K562 (cell line): ENCODE data around the gene CCM2. TPM values are rescaled to one million over a fixed set of nuclear protein-coding genes. Genes with fewer than 3 reads are reported as not detected.

Experiments
- ADNP ChIP-seq: fragments of 200-800 bp; sonication (Bioruptor generic); IDR thresholded peaks from 2 replicates; pipeline ENCODE4 v1.6.1; 2016; ENCODE audit warnings: missing genetic modification characterization, missing compliant biosample characterization
- ATF7 ChIP-seq: fragments of 450-650 bp; IDR thresholded peaks from 2 replicates; pipeline ENCODE4 v1.7.1; 2014; ENCODE audit warnings: mild to moderate bottlenecking, moderate library complexity
- BACH1 ChIP-seq: fragments of 200-800 bp; sonication (Bioruptor generic); IDR thresholded peaks from 2 replicates; pipeline ENCODE4 v1.6.1; 2016; ENCODE audit warnings: missing genetic modification characterization, missing compliant biosample characterization
- BHLHE40 ChIP-seq: IDR thresholded peaks from 2 replicates; pipeline ENCODE4 v1.6.1; 2011; ENCODE audit warnings: low read length, improper control_type of control experiment
- CBFB ChIP-seq: sonication (generic); formaldehyde crosslinking; IDR thresholded peaks from 2 replicates; pipeline ENCODE4 v1.4.0; 2020; ENCODE audit warnings: mild to moderate bottlenecking, missing genetic modification reagents
- HLTF ChIP-seq: fragments of 450-650 bp; IDR thresholded peaks from 2 replicates; pipeline ENCODE4 v1.6.1; 2016
- KDM2B ChIP-seq: fragments of 250-450 bp; sonication (Bioruptor Pico); IDR thresholded peaks from 2 replicates; pipeline ENCODE4 v1.8.0; 2021; ENCODE audit warnings: mild to moderate bottlenecking, moderate library complexity
- KLF1 ChIP-seq: fragments of 450-650 bp; IDR thresholded peaks from 2 replicates; pipeline ENCODE4 v1.6.1; 2016; ENCODE audit warnings: missing genetic modification characterization, missing compliant biosample characterization
- LCOR ChIP-seq: sonication (generic); formaldehyde crosslinking; IDR thresholded peaks from 2 replicates; pipeline ENCODE4 v1.8.0; 2022; ENCODE audit warnings: mild to moderate bottlenecking, missing genetic modification reagents
- MIER1 ChIP-seq: fragments of 450-650 bp; IDR thresholded peaks from 2 replicates; pipeline ENCODE4 v1.6.1; 2016; ENCODE audit warnings: antibody characterized with exemption, mild to moderate bottlenecking, low read depth
- NUFIP1 ChIP-seq: fragments of 450-650 bp; IDR thresholded peaks from 2 replicates; pipeline ENCODE4 v1.6.1; 2018; ENCODE audit not compliant: partially characterized antibody
- RAD21 ChIP-seq, 2 experiments: fragments of 250-450 bp in 1 of 2; fragments of 450-650 bp in 1 of 2; sonication (Bioruptor Pico) in 1 of 2; formaldehyde crosslinking in 1 of 2; IDR thresholded peaks in 1 of 2; conservative IDR thresholded peaks in 1 of 2; 2 replicates each; pipeline versions ENCODE4 v1.4.0 to v1.8.0; 2020 to 2022; ENCODE audit warnings: mild to moderate bottlenecking in 2 of 2, moderate library complexity in 1 of 2
- ZNF134 ChIP-seq: fragments of 250-450 bp; sonication (Bioruptor Pico); conservative IDR thresholded peaks from 2 replicates; pipeline ENCODE4 v1.4.0; 2020
- polyA plus RNA-seq, 8 experiments: library from polyadenylated mRNA; depleted of rRNA in 4 of 8; stranded (reverse) in 5 of 8; unstranded in 3 of 8; fragments of >200 nt; fragmentation: Nextera tagmentation in 2 of 8; fragmentation: Illumina TruSeq in 1 of 8; extraction: Ambion mirVana in 2 of 8; extraction: Trizol in 1 of 8; gene quantifications; 2 replicates each; pipeline versions ENCODE4 v1.2.1 to v1.2.3, GENCODE V29; 2011 to 2014; ENCODE audit warnings: inconsistent platforms in 1 of 8, missing spikeins in 1 of 8
- total RNA-seq, 7 experiments: library from RNA; depleted of rRNA in 6 of 7; stranded (reverse); fragments of >200 nt in 6 of 7; fragmentation: Illumina TruSeq in 2 of 7; extraction: Trizol in 2 of 7; gene quantifications; 2 replicates each; pipeline versions ENCODE4 v1.2.1 to v1.2.3, GENCODE V29; 2011 to 2021; ENCODE audit warnings: low replicate concordance in 1 of 7
- TF ChIP-seq, protein P1 (sequence below): fragments of 450-650 bp; IDR thresholded peaks from 2 replicates; pipeline ENCODE4 v1.6.1; 2014; ENCODE audit warnings: low read depth, mild to moderate bottlenecking, moderate library complexity, borderline replicate concordance
- TF ChIP-seq, protein P2 (sequence below), 2 experiments: fragments of 450-650 bp; formaldehyde crosslinking in 1 of 2; IDR thresholded peaks; 2 replicates each; pipeline versions ENCODE4 v1.4.0 to v1.6.1; 2014 to 2020; ENCODE audit warnings: mild to moderate bottlenecking in 2 of 2, borderline replicate concordance in 1 of 2, low read depth in 1 of 2
- TF ChIP-seq, protein P3 (sequence below): sonication (generic); formaldehyde crosslinking; IDR thresholded peaks from 2 replicates; pipeline ENCODE4 v1.8.0; 2022; ENCODE audit warnings: mild to moderate bottlenecking, missing genetic modification reagents
- TF ChIP-seq, protein P4 (sequence below): fragments of 250-450 bp; sonication (Bioruptor Pico); IDR thresholded peaks from 2 replicates; pipeline ENCODE4 v1.8.0; 2022; ENCODE audit warnings: moderate library complexity, mild to moderate bottlenecking, inconsistent platforms

Gene CCM2
- total and polyA plus RNA-seq, 9 of the 15 experiments (the other 6 are each of a cell fraction or from before 2014, with no cell fraction given) = 0.41 to 38.6 (median 25.9) TPM

DNA sequence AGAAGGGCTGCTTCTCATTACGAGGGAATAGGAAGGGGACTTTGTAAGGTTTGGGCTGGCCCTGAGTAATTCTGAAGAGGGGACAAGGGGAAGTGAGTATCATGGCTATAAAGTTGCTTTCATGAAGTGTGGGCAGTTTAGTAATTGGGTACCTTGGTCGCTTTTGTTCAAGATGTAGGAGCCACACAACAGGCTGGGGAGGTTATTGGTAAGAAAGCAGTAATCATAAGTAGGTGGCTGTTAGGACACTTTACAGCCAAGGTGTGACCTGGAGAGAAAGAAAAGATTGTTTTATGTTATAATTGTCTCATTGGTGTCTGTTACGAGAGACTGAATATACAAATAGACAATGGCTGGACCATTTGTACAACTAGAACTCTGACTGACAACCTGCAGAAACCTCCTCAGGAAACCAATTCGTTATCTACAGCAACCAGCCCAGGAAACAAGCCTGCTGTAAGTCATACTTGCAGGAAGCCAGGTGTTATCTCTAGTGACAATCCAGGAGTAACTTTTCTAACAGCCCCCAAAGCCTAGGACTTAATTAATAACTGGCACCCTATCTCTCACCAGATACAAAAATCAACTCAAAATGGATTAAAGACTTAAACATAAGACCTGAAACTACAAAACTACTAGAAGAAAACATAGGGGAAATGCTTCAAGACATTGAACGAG lies 5.0 kb upstream of the CCM2 start (continued):
- TF ChIP-seq, protein P1, sequence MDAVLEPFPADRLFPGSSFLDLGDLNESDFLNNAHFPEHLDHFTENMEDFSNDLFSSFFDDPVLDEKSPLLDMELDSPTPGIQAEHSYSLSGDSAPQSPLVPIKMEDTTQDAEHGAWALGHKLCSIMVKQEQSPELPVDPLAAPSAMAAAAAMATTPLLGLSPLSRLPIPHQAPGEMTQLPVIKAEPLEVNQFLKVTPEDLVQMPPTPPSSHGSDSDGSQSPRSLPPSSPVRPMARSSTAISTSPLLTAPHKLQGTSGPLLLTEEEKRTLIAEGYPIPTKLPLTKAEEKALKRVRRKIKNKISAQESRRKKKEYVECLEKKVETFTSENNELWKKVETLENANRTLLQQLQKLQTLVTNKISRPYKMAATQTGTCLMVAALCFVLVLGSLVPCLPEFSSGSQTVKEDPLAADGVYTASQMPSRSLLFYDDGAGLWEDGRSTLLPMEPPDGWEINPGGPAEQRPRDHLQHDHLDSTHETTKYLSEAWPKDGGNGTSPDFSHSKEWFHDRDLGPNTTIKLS = peak; percentile 47; the same call in 1 of the 2 replicates
- peak; percentile 79; the same call in 1 of the 2 replicates for TF ChIP-seq LCOR
- no peak for TF ChIP-seq KLF1 (tag)
- TF ChIP-seq NUFIP1 = no peak
- TF ChIP-seq HLTF = no peak
- no peak for TF ChIP-seq BACH1 (tag)
- TF ChIP-seq, protein P2, sequence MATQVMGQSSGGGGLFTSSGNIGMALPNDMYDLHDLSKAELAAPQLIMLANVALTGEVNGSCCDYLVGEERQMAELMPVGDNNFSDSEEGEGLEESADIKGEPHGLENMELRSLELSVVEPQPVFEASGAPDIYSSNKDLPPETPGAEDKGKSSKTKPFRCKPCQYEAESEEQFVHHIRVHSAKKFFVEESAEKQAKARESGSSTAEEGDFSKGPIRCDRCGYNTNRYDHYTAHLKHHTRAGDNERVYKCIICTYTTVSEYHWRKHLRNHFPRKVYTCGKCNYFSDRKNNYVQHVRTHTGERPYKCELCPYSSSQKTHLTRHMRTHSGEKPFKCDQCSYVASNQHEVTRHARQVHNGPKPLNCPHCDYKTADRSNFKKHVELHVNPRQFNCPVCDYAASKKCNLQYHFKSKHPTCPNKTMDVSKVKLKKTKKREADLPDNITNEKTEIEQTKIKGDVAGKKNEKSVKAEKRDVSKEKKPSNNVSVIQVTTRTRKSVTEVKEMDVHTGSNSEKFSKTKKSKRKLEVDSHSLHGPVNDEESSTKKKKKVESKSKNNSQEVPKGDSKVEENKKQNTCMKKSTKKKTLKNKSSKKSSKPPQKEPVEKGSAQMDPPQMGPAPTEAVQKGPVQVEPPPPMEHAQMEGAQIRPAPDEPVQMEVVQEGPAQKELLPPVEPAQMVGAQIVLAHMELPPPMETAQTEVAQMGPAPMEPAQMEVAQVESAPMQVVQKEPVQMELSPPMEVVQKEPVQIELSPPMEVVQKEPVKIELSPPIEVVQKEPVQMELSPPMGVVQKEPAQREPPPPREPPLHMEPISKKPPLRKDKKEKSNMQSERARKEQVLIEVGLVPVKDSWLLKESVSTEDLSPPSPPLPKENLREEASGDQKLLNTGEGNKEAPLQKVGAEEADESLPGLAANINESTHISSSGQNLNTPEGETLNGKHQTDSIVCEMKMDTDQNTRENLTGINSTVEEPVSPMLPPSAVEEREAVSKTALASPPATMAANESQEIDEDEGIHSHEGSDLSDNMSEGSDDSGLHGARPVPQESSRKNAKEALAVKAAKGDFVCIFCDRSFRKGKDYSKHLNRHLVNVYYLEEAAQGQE (IDR thresholded peaks at IDR 0.05; ENCODE audit: borderline replicate concordance) = no peak
- TF ChIP-seq, protein P2 (CRISPR knock-in tag; IDR thresholded peaks at IDR 0.05; ENCODE audit: low read depth) = no peak
- peak; percentile 71; the same call in 1 of the 2 replicates for TF ChIP-seq ADNP (tag)
- TF ChIP-seq ZNF134 (CRISPR knock-in tag) = 0 out of 2 replicates have a peak, but pooled peaks have one; percentile 15
- TF ChIP-seq BHLHE40 = peak; percentile 71
- TF ChIP-seq, protein P3, sequence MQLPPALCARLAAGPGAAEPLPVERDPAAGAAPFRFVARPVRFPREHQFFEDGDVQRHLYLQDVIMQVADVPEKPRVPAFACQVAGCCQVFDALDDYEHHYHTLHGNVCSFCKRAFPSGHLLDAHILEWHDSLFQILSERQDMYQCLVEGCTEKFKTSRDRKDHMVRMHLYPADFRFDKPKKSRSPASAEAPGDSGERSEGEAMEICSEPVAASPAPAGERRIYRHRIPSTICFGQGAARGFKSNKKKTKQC (CRISPR knock-in tag) = no peak
- no peak for TF ChIP-seq MIER1
- no peak for TF ChIP-seq KDM2B
- TF ChIP-seq ATF7 = peak; percentile 68; the same call in 1 of the 2 replicates
- no peak for TF ChIP-seq CBFB (CRISPR knock-in tag)
- no peak for TF ChIP-seq RAD21 (CRISPR knock-in tag; conservative IDR thresholded peaks at IDR 0.05 in 1 of 2, IDR thresholded peaks at IDR 0.05 in 1 of 2)
- TF ChIP-seq, protein P4, sequence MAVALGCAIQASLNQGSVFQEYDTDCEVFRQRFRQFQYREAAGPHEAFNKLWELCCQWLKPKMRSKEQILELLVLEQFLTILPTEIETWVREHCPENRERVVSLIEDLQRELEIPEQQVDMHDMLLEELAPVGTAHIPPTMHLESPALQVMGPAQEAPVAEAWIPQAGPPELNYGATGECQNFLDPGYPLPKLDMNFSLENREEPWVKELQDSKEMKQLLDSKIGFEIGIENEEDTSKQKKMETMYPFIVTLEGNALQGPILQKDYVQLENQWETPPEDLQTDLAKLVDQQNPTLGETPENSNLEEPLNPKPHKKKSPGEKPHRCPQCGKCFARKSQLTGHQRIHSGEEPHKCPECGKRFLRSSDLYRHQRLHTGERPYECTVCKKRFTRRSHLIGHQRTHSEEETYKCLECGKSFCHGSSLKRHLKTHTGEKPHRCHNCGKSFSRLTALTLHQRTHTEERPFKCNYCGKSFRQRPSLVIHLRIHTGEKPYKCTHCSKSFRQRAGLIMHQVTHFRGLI (CRISPR knock-in tag) = no peak
